GM19438 (cell line): ENCODE measurements around the gene SSBP3.
A peak's percentile ranks its signal among the peaks of the same experiment; 100 is the strongest.
"Not testable (repeated sequence)": the region's sequence is repeated elsewhere in the genome, so short reads cannot be mapped to it uniquely, and the experiment has no call there.

Source experiments
- ATAC-seq: cut with Tn5 transposase; IDR thresholded peaks from one replicate; pipeline ENCODE4 v1.9.1; 2021; ENCODE audit warnings: low read depth; ENCODE audit not compliant: unreplicated experiment

The SSBP3 gene

DNA sequence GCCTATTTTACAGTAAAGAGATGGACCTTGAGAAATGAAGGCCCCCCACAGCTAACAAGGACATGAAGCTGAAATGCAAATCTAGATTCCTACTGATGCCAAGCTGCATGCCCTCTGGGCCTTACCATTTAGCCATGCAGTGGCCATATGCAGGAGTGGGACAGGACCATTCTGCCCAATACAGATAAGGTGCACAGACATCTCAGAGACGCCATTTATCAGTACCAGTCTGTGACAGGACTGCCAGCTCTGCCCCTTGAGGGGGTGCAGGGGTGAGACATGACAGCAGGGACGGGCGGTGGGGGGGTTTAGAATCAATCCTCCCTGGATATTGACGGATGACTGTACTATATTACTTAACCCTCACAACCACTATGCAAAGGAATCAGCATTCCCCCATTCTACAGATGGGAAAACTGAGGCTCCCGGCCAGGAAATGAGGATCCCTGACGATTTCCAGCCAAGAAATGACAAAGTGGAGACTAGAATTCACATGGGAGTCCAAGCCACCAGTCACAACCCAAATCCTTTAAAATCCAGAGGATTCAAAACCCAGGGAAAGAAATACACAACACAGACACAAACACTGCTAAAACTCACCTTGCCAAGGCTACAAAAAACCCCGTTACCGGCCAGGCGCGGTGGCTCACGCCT, 10.8 kb downstream of the SSBP3 start:
- ATAC-seq, result no peak

- ATAC-seq, result no peak
These were observed 12.1 kb downstream of the SSBP3 start for GRCh38 chr1:54394104-54394503.

DNA sequence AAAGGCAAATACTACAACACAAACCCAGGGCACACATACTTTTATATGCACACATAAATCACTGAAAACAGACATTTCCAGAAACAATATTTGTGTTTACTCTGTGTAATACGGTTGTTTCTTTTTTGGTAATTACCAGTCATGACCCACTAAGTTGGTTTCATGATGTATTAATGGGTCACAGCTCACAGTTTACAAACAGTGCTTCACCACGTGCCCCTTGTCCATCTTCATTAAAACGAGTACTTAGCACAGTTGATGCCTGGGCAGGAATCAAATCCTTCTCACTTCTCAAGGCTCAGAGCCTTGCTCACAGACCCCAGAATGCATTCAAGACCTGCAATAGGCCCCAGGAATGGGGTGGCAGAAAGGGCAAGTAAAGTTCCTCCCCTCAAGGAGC, 13.8 kb downstream of the SSBP3 start:
- ATAC-seq, result no peak

GRCh38 chr1:54391450-54392209, 14.6 kb downstream of the SSBP3 start:
- ATAC-seq, result no peak

DNA sequence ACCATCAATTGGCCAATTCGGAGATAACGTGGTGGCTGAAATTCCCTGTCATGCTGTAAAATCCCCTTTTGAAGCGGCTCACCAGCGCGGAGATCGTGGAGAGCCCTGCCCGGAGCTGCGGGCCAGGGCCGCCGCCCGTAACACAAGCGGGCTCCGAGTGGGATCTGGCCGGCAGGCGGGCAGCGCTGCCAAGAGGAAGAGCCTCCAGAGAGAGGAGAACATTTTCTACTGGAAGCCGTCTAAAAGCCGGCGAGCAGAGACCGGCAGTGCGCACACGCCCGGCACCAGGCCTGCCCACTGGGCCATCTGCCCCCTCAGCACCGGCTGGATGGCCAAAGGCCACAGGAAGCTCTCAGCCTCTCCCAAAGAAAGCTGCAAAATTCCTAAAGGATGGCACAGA, 15.5 kb downstream of the SSBP3 start:
- ATAC-seq, result no peak

GRCh38 chr1:54389608-54390007, 16.6 kb downstream of the SSBP3 start:
- not testable (repeated sequence) for ATAC-seq

DNA sequence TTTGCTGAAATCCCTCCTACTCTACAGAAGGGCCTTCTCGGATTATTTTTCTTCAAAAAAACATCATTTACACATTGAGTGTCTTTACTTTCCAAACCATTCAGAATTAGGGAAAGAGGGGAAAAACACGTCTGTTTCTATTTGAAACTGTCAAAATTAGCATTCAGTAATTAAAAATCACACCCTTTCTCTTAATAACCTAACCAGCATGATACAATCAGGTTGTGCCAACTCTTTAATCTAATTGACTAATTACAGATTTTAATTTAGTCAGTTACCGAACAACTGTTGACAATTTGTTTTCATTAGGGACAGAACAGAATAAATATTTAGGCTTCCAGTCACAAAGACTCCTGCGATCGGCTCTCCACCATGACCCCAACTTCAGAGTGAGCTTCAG, 18.8 kb downstream of the SSBP3 start:
- ATAC-seq, result no peak

DNA sequence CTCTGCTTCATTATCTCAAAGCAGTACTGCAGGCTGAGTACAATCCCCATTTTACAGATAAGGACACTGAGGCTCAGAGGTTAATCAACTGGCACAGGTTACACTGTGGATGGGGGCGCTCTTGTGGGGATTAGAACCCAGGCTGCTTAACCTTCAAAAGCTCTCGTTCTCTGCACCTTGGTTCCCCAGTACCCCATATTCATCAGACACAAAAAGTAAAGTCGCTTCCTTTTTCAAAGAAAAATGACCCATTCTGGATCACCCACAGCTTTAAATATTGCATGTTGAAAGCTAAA, 20.5 kb downstream of the SSBP3 start:
- ATAC-seq, result no peak

GRCh38 chr1:54384918-54385726, 21.1 kb downstream of the SSBP3 start:
- no peak for ATAC-seq

GRCh38 chr1:54384471-54384870, 21.7 kb downstream of the SSBP3 start:
- ATAC-seq, result no peak

DNA sequence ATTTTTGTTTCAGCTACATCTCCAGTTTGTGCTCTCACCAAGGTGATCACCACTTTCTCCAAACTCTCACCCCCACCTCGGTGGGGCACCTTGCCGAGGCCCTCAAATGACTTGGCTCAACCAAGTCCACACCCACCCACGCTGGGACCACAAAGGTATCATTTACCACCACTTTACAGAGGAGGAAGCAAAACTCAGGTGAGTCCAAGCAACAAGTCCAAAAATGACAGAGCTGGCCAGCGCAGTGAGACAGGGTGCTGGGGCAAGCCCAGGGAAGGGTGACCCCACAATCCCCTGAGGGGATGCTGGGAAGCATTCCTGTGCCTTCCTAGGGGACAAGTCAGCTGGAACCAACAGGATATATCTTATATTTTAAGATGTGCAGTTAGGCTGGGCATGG, 24.7 kb downstream of the SSBP3 start:
- ATAC-seq, result no peak

DNA sequence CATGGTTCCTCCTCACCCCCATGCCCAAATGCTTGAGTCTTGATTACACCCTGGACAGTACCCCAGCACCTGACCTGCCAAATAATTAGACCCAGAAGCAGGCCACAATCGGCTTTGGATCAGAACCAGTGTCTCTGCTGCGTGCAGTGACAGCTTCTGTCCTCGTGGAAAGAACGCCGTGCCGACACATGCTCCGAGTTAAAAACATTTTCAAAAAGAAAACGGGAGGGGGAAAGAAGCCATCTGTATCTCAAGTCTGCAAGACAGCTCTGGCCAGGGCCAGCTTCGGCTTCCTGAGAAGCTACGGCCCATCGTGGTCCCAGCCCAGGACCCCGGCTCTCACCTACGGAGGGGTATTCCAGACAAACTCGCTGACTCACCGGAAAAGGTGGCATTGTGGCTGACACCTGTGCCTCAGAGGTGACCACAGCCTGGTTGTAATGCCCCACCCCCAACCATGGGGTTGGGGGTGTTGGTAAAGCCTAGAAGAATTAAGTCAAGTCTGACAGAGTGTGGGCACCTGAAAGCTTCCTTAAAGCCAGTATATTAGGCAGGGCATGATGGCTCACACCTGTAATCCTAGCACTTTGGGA, 25.8 kb downstream of the SSBP3 start:
- no peak for ATAC-seq

GRCh38 chr1:54379555-54380289, 26.5 kb downstream of the SSBP3 start:
- no peak for ATAC-seq

DNA sequence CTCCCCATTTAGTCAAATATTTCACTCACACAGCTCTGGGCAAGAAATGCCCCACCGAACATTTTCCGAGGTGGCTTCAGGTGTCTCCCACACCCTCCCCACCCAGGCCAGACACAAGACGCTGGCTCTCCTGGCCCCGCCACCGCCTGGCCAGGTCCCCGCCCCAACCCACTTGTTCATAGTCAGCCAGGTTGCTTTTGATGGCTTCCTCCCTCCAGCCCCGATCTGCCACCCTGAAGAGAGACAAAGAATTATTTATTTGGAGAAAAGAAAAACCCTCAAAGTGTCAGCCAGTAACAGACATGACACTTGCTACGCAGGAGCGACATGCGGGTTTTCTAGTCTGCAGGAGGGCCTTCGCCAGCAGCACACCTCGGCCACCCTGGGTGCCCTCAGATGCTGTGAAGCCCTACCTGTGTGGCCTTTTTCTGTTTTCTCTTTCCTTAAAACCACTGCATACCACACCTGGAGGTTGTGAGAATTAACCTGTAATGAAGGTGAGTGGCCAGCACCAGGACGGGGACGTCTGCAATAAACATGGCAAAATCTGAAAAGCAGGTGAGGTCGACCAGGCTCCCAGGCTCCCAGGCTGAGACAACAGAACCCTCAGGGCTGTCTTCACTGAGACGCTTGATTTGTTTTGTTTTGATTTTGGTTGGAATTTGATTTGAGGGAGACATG, 27.2 kb downstream of the SSBP3 start:
- ATAC-seq, result no peak

DNA sequence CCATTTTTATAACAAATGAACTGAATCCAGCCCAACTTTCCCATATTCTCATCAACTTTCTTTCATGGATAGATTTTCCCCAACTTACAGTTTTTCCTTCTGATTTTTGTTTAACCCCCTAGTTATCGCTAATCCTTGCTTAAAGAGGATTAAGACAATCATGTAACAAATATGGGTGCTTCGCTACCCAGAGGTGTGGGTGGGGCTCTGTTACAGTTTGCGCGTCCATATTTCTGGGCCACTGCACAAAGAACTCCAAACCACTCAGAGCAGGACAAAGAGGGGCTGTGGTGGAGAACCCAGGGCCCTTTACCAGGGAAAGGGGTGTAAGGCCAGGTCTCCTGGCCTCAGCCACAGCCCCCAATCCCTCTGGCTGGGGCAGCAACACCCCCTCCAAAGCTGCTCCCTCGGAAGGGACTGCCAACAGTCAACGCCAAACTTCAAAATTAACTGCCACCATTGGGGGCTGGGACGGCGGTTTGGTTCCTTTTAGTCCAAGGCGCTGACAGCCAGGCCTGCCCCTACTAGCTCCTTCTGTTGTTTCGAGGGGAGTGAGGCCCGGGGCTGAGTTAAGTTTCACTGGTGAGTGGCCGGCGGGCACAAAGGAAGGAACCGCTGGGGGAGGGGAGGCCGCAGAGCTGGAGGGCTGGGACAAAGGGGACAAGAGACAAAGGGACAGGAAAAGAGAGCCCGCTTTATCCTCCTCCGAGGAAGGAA, 27.9 kb downstream of the SSBP3 start:
- no peak for ATAC-seq

DNA sequence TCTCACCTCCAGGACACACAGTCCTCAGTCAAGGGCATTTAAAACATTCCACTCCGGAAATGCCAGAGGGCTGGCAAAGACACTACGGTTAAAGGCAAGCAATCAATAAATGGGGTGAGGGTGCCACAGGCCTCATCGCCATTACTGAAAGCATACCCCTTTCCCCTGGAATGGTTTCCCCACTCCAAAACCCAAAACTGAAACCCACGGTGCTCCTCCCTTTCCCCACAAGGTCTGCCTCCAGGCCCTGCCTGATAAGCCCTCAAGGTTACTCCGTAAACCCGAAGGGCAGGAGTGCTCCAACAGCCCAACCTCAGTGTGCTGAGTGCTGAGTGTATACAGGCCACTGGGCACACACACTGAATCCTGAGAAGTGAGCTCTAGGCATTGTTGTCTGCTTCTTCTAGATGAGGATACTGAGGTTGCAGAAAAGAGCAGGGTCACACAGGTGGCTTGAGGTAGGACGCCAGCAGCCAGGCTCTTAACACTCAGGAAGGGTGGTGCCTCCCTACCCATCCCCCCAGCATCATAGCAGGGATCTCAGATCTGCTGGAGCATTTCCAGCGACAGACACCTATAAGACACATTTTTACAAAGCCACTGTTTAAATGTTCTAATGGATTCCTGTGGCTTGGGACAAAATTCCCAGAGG, 29.0 kb downstream of the SSBP3 start:
- ATAC-seq, result peak; percentile 25

DNA sequence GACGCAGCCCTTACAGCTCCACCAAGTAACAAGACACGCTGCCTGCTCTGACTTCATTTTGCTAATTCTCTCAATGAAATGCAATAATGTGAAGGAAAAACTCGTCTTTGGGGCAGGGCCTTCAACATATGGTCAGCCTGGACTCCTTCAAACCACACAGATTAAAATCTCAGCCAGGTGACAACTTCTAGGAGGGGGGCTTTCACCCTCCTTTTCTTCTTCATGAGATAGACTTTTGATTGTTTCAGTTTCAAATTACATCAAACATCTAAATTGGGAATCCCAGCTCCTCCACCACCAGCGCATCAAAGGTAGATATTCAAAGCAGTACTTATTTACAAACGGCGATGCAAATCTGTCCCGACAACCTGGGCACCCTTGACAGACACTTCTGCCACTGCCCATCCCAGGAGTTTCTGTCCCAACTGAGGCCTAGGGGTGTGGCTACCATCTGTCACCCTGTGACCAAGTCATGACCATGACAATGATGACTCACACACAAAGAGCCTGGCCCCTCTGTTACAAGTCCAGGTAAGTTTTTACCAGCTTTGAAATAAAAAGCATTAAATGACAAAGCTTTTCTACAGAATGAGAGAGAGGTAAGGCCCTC, 29.7 kb downstream of the SSBP3 start:
- peak; percentile 48 for ATAC-seq

DNA sequence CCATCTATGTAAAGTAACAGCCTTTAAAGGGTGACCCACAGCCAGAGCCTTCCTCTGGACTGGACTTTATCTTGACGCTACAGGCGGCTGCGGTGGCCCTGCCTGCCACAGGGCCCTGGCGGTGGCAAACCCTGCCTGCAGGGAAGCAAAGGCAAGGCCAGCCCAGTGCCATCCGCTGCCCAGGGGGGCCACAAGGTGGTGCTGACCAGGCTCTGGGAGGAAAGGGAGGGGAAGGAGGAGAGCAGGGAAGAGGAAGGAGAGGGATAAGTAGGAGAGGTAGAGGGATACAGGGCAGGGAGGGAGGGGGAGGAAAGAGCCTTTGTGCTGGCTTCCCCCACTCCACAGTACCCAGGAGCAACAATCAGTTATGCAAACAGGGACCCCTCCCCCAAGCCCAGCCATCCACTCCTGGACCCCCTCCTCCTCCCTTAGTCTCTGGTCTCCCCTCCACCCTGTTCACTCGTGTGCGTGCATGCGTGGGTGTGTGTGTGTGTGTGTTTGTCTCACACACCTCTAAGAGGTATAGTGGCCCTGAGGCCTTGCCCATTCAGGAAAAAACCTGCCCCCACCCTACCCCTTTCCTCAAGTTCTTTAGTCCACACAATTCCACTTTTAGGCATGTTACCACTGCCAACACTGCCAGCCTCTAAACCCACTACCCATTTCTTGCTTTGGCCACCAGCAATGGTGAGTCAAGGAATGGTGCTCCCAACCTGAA, 30.3 kb downstream of the SSBP3 start:
- ATAC-seq, result no peak
